Inflammatory macrophage treated with lipopolysaccharide for 1 hour (primary cell): ENCODE results near the gene CCL22.
"Not testable (repeated sequence)": the region's sequence is repeated elsewhere in the genome, so short reads cannot be mapped to it uniquely, and the experiment has no call there.

Experiments
- DNase-seq, 2 donors: peaks; one replicate each; pipeline ENCODE4 v3.0.0-alpha.2; 2020 to 2022

The CCL22 gene

GRCh38 chr16:57358527-57359095 is at the start of gene CCL22:
Gene CCL22 (plus strand): TSS chr16:57358783. CDS start chr16:57358817, 34 bp downstream.
- DNase-seq, result peak; percentile 69 to 96

DNA sequence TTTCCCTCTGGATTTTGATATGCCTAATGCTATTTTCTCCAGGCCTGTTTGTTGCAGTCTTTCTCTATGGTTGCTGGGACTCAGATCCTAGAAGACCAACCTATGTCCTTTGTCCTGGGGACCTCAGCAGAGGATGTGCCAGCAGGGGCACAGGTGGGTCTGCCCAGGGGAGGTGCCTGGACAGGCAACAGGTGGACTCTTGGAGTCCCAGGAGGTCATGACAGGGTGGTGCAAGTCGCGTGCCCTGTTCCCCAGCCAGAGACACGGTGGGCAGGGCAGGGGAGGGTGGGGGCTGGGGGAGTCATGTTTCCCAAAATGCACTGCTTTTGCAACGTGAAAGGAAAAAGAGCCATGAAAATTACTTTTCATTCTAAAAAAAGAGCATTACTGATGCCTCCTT is 47.8 kb upstream of the CCL22 start:
- DNase-seq, result no peak

- DNase-seq, result no peak
Measured at GRCh38 chr16:57313509-57313908, 45.1 kb upstream of the CCL22 start.

DNA sequence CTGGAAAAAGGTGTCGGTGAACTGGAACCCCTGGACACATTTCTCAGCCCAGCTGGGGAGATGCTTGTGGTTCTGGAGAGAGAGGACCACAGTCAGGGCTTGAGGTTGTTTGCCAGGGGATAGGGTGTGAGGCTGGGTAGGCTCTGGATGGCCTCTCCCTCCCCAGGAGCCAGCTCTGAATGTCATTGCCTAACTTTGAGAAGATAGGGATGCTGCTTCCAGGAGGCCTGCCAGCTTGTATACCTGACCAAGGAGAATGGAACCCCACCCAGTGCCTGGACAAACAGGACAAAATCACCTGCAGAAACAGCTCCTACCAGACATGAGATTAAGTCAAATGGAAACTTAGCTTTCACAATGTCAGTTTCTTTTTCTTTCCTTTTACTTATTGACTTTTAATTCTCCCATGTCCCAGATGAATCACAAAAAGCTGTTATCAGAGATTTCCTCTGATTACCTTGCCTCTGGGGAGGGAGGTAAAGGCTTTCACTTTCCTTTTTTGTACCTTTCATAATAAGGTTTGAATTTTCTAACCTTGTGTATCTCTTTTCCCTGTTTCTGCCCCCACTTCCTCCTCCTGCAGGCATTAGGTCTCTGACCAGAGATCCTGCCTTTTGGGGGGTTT is 44.3 kb upstream of the CCL22 start:
- DNase-seq, result no peak

- no peak for DNase-seq
Measured at GRCh38 chr16:57315416-57315815, 43.2 kb upstream of the CCL22 start.

DNA sequence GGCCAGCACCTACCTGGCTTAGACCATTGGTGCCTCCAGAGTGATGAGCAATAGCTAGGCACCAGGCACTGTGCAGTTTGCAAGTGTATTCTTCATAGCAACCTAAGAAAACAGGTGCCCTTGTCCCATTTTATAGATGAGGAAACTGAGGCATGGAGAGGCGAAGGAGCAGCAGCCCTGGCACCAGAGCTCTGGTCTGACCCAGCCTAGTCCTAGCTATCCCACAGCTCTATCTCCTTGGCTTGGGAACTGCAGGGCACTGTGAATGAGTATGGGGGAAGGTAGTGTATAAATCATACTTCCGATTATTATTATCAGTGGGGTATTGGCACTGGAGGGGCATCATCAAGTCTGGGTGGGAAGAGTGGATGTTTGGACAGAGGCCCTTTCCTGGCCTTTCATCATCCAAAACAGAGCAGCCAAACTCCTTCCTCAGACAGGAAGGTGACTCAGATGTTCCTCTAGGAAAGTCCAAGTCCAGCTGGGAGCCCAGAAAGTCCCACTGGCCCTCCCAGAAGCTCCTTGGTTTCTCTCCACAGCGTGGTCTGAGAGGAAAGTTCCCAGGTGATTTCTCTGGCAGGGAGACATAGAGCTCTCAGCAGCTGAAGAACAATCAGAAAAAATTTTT is 42.1 kb upstream of the CCL22 start:
- DNase-seq, result no peak

- DNase-seq, result no peak
Measured at GRCh38 chr16:57318240-57318970, 40.2 kb upstream of the CCL22 start.

GRCh38 chr16:57319646-57320045 is 38.9 kb upstream of the CCL22 start:
- no peak for DNase-seq

DNA sequence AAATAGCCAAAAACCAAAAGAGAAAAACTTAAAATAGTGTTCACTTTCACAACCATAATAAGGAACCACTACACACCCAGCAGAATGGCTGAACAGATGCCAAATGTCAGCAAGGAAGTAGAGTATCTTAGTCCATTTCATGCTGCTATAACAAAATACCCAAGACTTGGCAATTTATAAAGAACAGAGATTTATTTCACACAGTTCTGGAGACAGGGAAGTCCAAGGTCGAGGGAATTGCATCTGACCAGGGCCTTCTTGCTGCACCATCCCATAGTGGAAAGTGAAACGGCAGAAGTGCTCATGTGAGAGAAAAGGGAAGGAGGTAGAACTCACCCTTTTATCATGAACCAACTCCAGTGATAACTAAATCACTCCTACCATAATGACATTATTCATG is 33.8 kb upstream of the CCL22 start:
- DNase-seq, result peak; percentile 88 to 96

DNA sequence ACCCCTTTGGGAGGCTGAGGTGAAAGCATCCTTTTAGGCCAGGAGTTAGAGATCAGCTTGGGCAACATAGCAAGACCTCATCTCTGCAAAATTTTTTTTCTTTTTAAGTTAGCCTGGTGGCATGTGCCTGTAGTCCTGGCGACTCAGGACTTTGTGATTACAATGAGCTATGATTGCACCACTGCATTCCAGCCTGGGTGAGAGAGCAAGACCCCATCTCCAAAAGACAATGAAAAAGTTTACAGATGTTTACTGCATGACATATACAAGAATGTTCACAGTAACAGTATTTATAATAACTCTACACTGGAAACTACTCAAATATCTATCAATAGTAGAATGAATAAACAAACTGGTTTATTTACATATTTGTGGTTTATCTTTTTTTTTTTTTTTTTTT is 33.1 kb upstream of the CCL22 start:
- no peak for DNase-seq

DNA sequence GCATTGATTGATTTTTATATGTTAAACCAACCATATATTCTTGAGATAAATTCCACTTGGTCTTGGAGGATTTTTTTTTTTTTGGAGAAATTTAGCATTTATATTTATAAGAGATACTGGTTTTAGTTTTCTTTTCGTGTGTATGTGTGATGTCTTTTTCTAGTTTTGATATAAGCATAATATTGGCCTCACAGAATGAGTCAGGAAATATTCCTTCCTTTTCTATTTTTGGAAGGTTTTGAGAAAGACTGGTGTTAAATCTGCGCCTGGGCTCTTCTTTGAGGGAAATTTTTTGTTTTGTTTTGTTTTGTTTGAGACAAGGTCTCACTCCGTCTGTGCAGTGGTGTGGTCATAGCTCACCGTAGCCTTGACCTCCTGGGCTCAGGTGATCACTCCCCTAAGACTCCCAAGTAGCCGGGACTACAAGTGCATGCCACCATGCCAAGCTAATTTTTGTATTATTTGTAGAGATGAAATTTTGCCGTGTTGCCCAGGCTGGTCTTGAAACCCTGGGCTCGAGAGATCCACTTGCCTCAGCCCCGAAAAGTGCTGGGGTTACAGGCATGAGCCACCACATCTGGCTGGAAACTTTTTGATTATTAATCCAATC is 28.8 kb upstream of the CCL22 start:
- DNase-seq, result no peak

GRCh38 chr16:57331355-57331754 is 27.2 kb upstream of the CCL22 start:
- DNase-seq, result no peak

DNA sequence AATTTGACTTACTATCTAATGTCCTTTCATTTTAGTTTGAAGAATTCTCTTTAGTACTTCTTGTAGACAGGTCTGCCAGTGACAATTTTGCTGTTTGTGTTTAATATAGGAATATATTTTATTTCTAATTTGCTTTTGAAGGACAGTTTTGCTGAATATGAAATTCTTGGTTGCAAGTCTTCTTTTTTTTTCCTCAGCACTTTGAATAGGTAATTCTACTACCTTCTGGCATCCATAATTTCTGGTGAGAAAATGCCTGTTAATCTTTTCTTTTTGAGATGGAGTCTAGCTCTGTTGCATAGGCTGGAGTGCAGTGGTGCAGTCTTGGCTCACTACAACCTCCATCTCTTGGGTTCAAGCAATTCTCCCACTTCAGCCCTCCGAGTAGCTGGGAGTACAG is 25.2 kb upstream of the CCL22 start:
- no peak for DNase-seq

- peak; percentile 64 to 74 for DNase-seq
Measured at GRCh38 chr16:57335366-57335765, 23.2 kb upstream of the CCL22 start.

GRCh38 chr16:57341062-57341440 is 17.5 kb upstream of the CCL22 start:
- DNase-seq, result peak; percentile 73 to 89

GRCh38 chr16:57341441-57342303 is 16.9 kb upstream of the CCL22 start:
- no peak for DNase-seq

- DNase-seq, result not testable (repeated sequence)
Measured at GRCh38 chr16:57342606-57343005, 16.0 kb upstream of the CCL22 start.

DNA sequence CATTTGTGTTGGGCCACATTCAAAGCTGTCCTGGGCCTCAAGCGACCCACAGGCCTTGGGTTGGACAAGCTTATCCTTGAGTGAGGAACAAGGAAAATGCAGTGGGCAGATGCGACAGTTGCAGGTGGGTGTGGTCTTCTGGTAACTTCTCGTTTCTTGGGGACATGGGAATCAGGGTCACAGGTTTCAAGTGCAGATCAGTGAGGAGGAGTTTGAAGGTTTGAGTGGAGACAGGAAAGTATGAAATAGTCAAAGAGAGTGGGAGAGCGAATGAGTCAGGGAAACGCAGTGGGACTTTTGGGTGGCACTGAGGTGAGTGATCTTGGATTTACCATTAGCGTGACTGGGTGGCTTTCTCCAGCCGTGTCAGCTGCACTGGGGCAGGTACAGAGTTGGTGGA is 15.4 kb upstream of the CCL22 start:
- peak; percentile 85 to 100 for DNase-seq

GRCh38 chr16:57344094-57344493 is 14.5 kb upstream of the CCL22 start:
- not testable (repeated sequence) for DNase-seq

DNA sequence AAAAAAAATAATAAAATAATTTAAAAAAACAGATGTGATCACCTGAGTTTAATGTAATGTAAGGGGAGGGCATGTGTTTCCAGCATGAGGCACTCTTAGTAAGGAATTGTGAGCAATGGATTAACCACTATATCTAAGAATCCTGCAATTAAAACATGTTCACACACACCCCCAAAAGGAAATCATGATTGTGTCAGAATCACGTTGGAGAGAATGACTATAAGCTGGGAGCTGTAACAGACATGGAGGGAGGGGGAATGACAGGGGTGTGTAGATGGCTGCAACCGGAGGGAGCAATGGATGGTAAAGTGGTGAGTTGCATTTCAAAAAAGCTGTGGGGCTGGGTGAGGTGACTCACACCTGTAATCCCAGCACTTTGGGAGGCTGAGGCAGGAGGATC is 13.6 kb upstream of the CCL22 start:
- peak in 1 of 2 donors; percentile 63 for DNase-seq

- no peak for DNase-seq
Measured at GRCh38 chr16:57345666-57346204, 12.8 kb upstream of the CCL22 start.

- DNase-seq, result no peak
Measured at GRCh38 chr16:57347858-57348257, 10.7 kb upstream of the CCL22 start.
